Liver (tissue), 9 donors: ENCODE results near the gene ST6GALNAC4. TPM values are rescaled to one million over a fixed set of nuclear protein-coding genes. Genes with fewer than 3 reads are reported as not detected.

Source experiments
- DNase-seq: peaks from one replicate; pipeline ENCODE4 v3.0.0-alpha.2; 2017; ENCODE audit warnings: low spot score
- H3K27ac ChIP-seq, 2 donors: one replicate each; pipeline ENCODE4 v1.7.0; 2013; ENCODE audit warnings: inconsistent platforms in 2 of 2, low read length in 2 of 2, control low read depth in 1 of 2, low read depth in 1 of 2, mild to moderate bottlenecking in 1 of 2
- H3K27me3 ChIP-seq, 4 donors: one replicate each; pipeline versions ENCODE4 v1.6.1 to v1.7.0; 2013; ENCODE audit warnings: low read length in 3 of 4, inconsistent platforms in 1 of 4, mild to moderate bottlenecking in 1 of 4, moderate library complexity in 1 of 4; ENCODE audit not compliant: control insufficient read depth in 4 of 4, insufficient read depth in 4 of 4
- H3K36me3 ChIP-seq, 4 donors: one replicate each; pipeline versions ENCODE4 v1.6.1 to v1.7.0; 2013; ENCODE audit warnings: low read length in 3 of 4, mild to moderate bottlenecking in 3 of 4, low read depth in 1 of 4, moderate library complexity in 1 of 4; ENCODE audit not compliant: control insufficient read depth in 4 of 4, insufficient read depth in 3 of 4
- H3K4me1 ChIP-seq, 4 donors: one replicate each; pipeline versions ENCODE4 v1.6.1 to v1.7.0; 2013; ENCODE audit warnings: low read length in 3 of 4, mild to moderate bottlenecking in 3 of 4, moderate library complexity in 1 of 4; ENCODE audit not compliant: control insufficient read depth in 4 of 4, insufficient read depth in 4 of 4
- H3K4me3 ChIP-seq, 3 donors: one replicate each; pipeline versions ENCODE4 v1.6.1 to v1.7.0; 2013; ENCODE audit warnings: low read length in 3 of 3, control low read depth in 1 of 3, low read depth in 1 of 3, mild to moderate bottlenecking in 1 of 3
- H3K9ac ChIP-seq, 2 donors: one replicate each; pipeline ENCODE4 v1.7.0; 2013; ENCODE audit warnings: low read length in 2 of 2, mild to moderate bottlenecking in 2 of 2, moderate library complexity in 2 of 2, control low read depth in 1 of 2, low read depth in 1 of 2
- H3K9me3 ChIP-seq, 4 donors: one replicate each; pipeline versions ENCODE4 v1.6.1 to v1.7.0; 2013; ENCODE audit warnings: low read length in 3 of 4; ENCODE audit not compliant: control insufficient read depth in 4 of 4
- ATF3 ChIP-seq: IDR thresholded peaks from 2 replicates; pipeline ENCODE4 v1.6.1; 2016; ENCODE audit warnings: antibody characterized with exemption
- CTCF ChIP-seq: fragments of 150-350 bp; IDR thresholded peaks from 2 replicates; pipeline ENCODE4 v1.5.1; 2017; ENCODE audit warnings: improper control_type of control experiment, low read depth, low read length; ENCODE audit not compliant: missing input control
- EGR1 ChIP-seq, 2 donors: IDR thresholded peaks; 2 replicates each; pipeline ENCODE4 v1.6.1; 2016 to 2018; ENCODE audit warnings: antibody characterized with exemption in 2 of 2, low read depth in 2 of 2
- FOXA1 ChIP-seq: IDR thresholded peaks from 2 replicates; pipeline ENCODE4 v1.6.1; 2016; ENCODE audit warnings: antibody characterized with exemption
- FOXA2 ChIP-seq: IDR thresholded peaks from 2 replicates; pipeline ENCODE4 v1.6.1; 2016; ENCODE audit warnings: antibody characterized with exemption
- GABPA ChIP-seq, 2 donors: IDR thresholded peaks in 1 of 2; conservative IDR thresholded peaks in 1 of 2; 2 replicates each; pipeline ENCODE4 v1.6.1; 2016; ENCODE audit warnings: antibody characterized with exemption in 2 of 2, mild to moderate bottlenecking in 1 of 2, moderate library complexity in 1 of 2
- HNF4A ChIP-seq, 2 donors: conservative IDR thresholded peaks; 2 replicates each; pipeline ENCODE4 v1.6.1; 2016; ENCODE audit warnings: antibody characterized with exemption in 2 of 2, mild to moderate bottlenecking in 2 of 2
- HNF4G ChIP-seq: IDR thresholded peaks from 2 replicates; pipeline ENCODE4 v1.6.1; 2016; ENCODE audit warnings: antibody characterized with exemption
- JUND ChIP-seq, 2 donors: IDR thresholded peaks; 2 replicates each; pipeline ENCODE4 v1.6.1; 2016; ENCODE audit warnings: antibody characterized with exemption in 2 of 2
- MAX ChIP-seq: IDR thresholded peaks from 2 replicates; pipeline ENCODE4 v1.6.1; 2016; ENCODE audit warnings: antibody characterized with exemption
- NR2F2 ChIP-seq: IDR thresholded peaks from 2 replicates; pipeline ENCODE4 v1.6.1; 2016; ENCODE audit warnings: antibody characterized with exemption
- RAD21 ChIP-seq, 2 donors: IDR thresholded peaks; 2 replicates each; pipeline ENCODE4 v1.6.1; 2016; ENCODE audit warnings: antibody characterized with exemption in 2 of 2, mild to moderate bottlenecking in 2 of 2
- REST ChIP-seq: IDR thresholded peaks from 2 replicates; pipeline ENCODE4 v1.6.1; 2016; ENCODE audit warnings: antibody characterized with exemption, mild to moderate bottlenecking
- RXRA ChIP-seq, 2 donors: IDR thresholded peaks; 2 replicates each; pipeline ENCODE4 v1.6.1; 2017 to 2018; ENCODE audit warnings: antibody characterized with exemption in 2 of 2, mild to moderate bottlenecking in 1 of 2
- SP1 ChIP-seq: IDR thresholded peaks from 2 replicates; pipeline ENCODE4 v1.6.1; 2018; ENCODE audit warnings: antibody characterized with exemption, mild to moderate bottlenecking
- TAF1 ChIP-seq: conservative IDR thresholded peaks from 2 replicates; pipeline ENCODE4 v1.6.1; 2016; ENCODE audit warnings: antibody characterized with exemption, mild to moderate bottlenecking
- YY1 ChIP-seq: IDR thresholded peaks from 2 replicates; pipeline ENCODE4 v1.6.1; 2016; ENCODE audit warnings: antibody characterized with exemption, mild to moderate bottlenecking
- ZBTB33 ChIP-seq: IDR thresholded peaks from 2 replicates; pipeline ENCODE4 v1.6.1; 2016; ENCODE audit warnings: antibody characterized with exemption
- WGBS: extraction: QIAGEN DNeasy Blood & Tissue Kit; methylation state at CpG from one replicate; pipeline ENCODE4 v1.1.7; 2013; 5-methylcytosine and 5-hydroxymethylcytosine counted together
- polyA plus RNA-seq, 2 donors: library from polyadenylated mRNA; stranded (reverse) in 1 of 2; unstranded in 1 of 2; fragments of 200-250 nt in 1 of 2; fragments of >200 nt in 1 of 2; fragmentation: Nextera tagmentation in 1 of 2; extraction: Ambion mirVana in 1 of 2; gene quantifications; one replicate each; pipeline versions ENCODE4 v1.2.1 to v1.2.3, GENCODE V29; 2013 to 2015
- total RNA-seq, 2 donors: library from RNA; depleted of rRNA; stranded (reverse); fragments of >200 nt; gene quantifications; one replicate each; pipeline ENCODE4 v1.2.3, GENCODE V29; 2014
- donor health status: healthy.
- donor health status: healthy.
- donor health status: healthy.
- donor health status: healthy.
- donor health status: healthy.

The ST6GALNAC4 gene
- total and polyA plus RNA-seq, 4 donors: 2.5 to 83.7 (median 7.5) TPM

- TF ChIP-seq RAD21 (IDR thresholded peaks at IDR 0.05) (peak; percentile 35 to 50), SP1 (no peak), JUND (IDR thresholded peaks at IDR 0.05) (no peak), HNF4G (no peak), ATF3 (no peak), GABPA (IDR thresholded peaks at IDR 0.05 in 1 of 2, conservative IDR thresholded peaks at IDR 0.05 in 1 of 2) (no peak), RXRA (IDR thresholded peaks at IDR 0.05) (no peak), ZBTB33 (no peak), MAX (no peak), HNF4A (conservative IDR thresholded peaks at IDR 0.05) (no peak), CTCF (peak; percentile 5), REST (no peak), TAF1 (no peak), FOXA2 (no peak), EGR1 (IDR thresholded peaks at IDR 0.05; ENCODE audit: low read depth in 2 of 2) (no peak), YY1 (no peak), FOXA1 (no peak), NR2F2 (no peak)
- WGBS: 75% methylated on average over 6 of the region's 6 CpGs
- Histone ChIP-seq H3K9ac (no peak overlapping the region), H3K27me3 (no peaks in the 10 kb centered on the region), H3K27ac (no peak overlapping the region), H3K9me3 (no peaks in the 10 kb centered on the region), H3K36me3 (peaks cover 0 to 1% (median 0%) of the 10 kb centered on the region in 4 donors), H3K4me1 (peaks cover 0 to 14% (median 7%) of the 10 kb centered on the region in 4 donors), H3K4me3 (no peak overlapping the region)
- no peak for DNase-seq
Observed at GRCh38 chr9:127910613-127911205, 6.1 kb downstream of the ST6GALNAC4 start.
